ENCODE measurements around the gene ZNF764.

ZNF764 gene

GRCh38 chr16:30571445-30572322, 13.5 kb upstream of the ZNF764 start, which contains the start of gene ZNF688:
Gene ZNF688, minus strand, starts transcription at chr16:30571714. Its CDS starts 85 bp downstream, at chr16:30571629.
- intact Hi-C loops (cut with DNase I): loop anchor here (5.0 kb wide), 1 partner anchor 34 kb away; no protein-coding TSS in a partner anchor
- DNase-seq: peak; percentile 88 to 98 (median 95)

- peak in 39 of 42 donors; percentile 15 to 68 (median 50) for DNase-seq
- intact Hi-C loops (cut with DNase I): loop anchor here (5.0 kb wide), 1 partner anchor 34 kb away; no protein-coding TSS in a partner anchor
These were observed 12.7 kb upstream of the ZNF764 start for GRCh38 chr16:30570636-30571444.

GRCh38 chr16:30569746-30570635, 11.8 kb upstream of the ZNF764 start:
- intact Hi-C loops (cut with DNase I): loop anchor here (5.0 kb wide), 1 partner anchor 33 kb away; no protein-coding TSS in a partner anchor

GRCh38 chr16:30569281-30569680, 11.1 kb upstream of the ZNF764 start:
- no peak for DNase-seq
- intact Hi-C loops (cut with DNase I): no loop called here

More at GRCh38 chr16:30569746-30570635, 11.8 kb upstream of the ZNF764 start:
- DNase-seq: no peak

GRCh38 chr16:30567991-30568638, 9.9 kb upstream of the ZNF764 start:
- no peak for DNase-seq
- intact Hi-C loops (cut with DNase I): no loop called here

- peak in 36 of 42 donors; percentile 31 to 84 (median 56) for DNase-seq
- intact Hi-C loops (cut with DNase I): no loop called here
These were observed 9.2 kb upstream of the ZNF764 start for GRCh38 chr16:30567160-30567990.

GRCh38 chr16:30566531-30566930, 8.4 kb upstream of the ZNF764 start:
- DNase-seq: no peak
- intact Hi-C loops (cut with DNase I): no loop called here

GRCh38 chr16:30565984-30566383, 7.8 kb upstream of the ZNF764 start:
- DNase-seq: no peak
- intact Hi-C loops (cut with DNase I): no loop called here

GRCh38 chr16:30565526-30565925, 7.4 kb upstream of the ZNF764 start:
- no peak for DNase-seq
- intact Hi-C loops (cut with DNase I): no loop called here

- intact Hi-C loops (cut with DNase I): no loop called here
- DNase-seq: no peak
These were observed 3.8 kb upstream of the ZNF764 start for GRCh38 chr16:30562021-30562420.

- DNase-seq: peak in 8 of 42 donors; percentile 10 to 59 (median 26)
These were observed 3.1 kb upstream of the ZNF764 start for GRCh38 chr16:30561089-30561816.

GRCh38 chr16:30559690-30560089, 1.5 kb upstream of the ZNF764 start:
- no peak for DNase-seq
- intact Hi-C loops (cut with DNase I): no loop called here

More at GRCh38 chr16:30561089-30561816, 3.1 kb upstream of the ZNF764 start:
- intact Hi-C loops (cut with DNase I): no loop called here

- no peak for DNase-seq
- intact Hi-C loops (cut with DNase I): loop anchor here (1.0 kb wide), 1 partner anchor 25 kb away; the partner anchor contains the start of gene ZNF747
These were observed 709 bp upstream of the ZNF764 start for GRCh38 chr16:30558789-30559377.

GRCh38 chr16:30557707-30557956, 542 bp downstream of the ZNF764 start:
- DNase-seq: peak in 4 of 42 donors; percentile 19 to 48 (median 39)
- intact Hi-C loops (cut with DNase I): no loop called here

GRCh38 chr16:30556125-30556473, 2.1 kb downstream of the ZNF764 start:
- DNase-seq: no peak
- intact Hi-C loops (cut with DNase I): no loop called here

- DNase-seq: no peak
- intact Hi-C loops (cut with DNase I): no loop called here
These were observed 2.7 kb downstream of the ZNF764 start for GRCh38 chr16:30555315-30556124.

All from head of caudate nucleus (tissue), 42 donors.